WTC11 (cell line): ENCODE measurements around the gene FAM13C. TPM values are rescaled to one million over a fixed set of nuclear protein-coding genes. Genes with fewer than 3 reads are reported as not detected.
A peak's percentile ranks its signal among the peaks of the same experiment; 100 is the strongest.

Experiments used
- ATAC-seq: fragments of 200-7000 bp; cut with Tn5 transposase; 2 replicates; pipeline ENCODE4 v1.10.0; 2021; ENCODE audit warnings: mild to moderate bottlenecking, moderate library complexity
- CTCF ChIA-PET: fragments of 300-600 bp; sonication (Branson Sonifier 250); formaldehyde crosslinking; loops from one replicate; lab custom pipeline; 2021; ENCODE audit warnings: antibody characterized with exemption; lab: Charles Lee
- POLR2A ChIA-PET: fragments of 350-600 bp; sonication (Branson Sonifier 250); formaldehyde crosslinking; loops from one replicate; lab custom pipeline; 2021; ENCODE audit warnings: antibody characterized with exemption; lab: Charles Lee
- DNase-seq: peaks from one replicate; pipeline ENCODE4 v3.0.0; 2021; ENCODE audit warnings: low spot score
- H3K27ac Mint-ChIP-seq: 2 replicates; pipeline ENCODE4 v1.8.0; 2021; ENCODE audit warnings: mixed read lengths
- H3K27me3 Mint-ChIP-seq: 2 replicates; pipeline ENCODE4 v1.8.0; 2021; ENCODE audit warnings: low read depth, mild to moderate bottlenecking, moderate library complexity, mixed read lengths
- H3K36me3 Mint-ChIP-seq: 2 replicates; pipeline ENCODE4 v1.8.0; 2021; ENCODE audit warnings: mixed read lengths
- H3K4me1 Mint-ChIP-seq: 2 replicates; pipeline ENCODE4 v1.8.0; 2022; ENCODE audit warnings: mixed read lengths
- H3K4me3 Mint-ChIP-seq: 2 replicates; pipeline ENCODE4 v1.8.0; 2021; ENCODE audit warnings: mild to moderate bottlenecking, moderate library complexity, mixed read lengths
- H3K9me3 Mint-ChIP-seq: 2 replicates; pipeline ENCODE4 v1.8.0; 2021; ENCODE audit warnings: mixed read lengths
- ATF1 ChIP-seq: sonication (generic); formaldehyde crosslinking; IDR thresholded peaks from 2 replicates; pipeline ENCODE4 v1.8.1; 2023; ENCODE audit warnings: mild to moderate bottlenecking, moderate library complexity, missing genetic modification reagents
- ATF2 ChIP-seq: sonication (generic); formaldehyde crosslinking; IDR thresholded peaks from 2 replicates; pipeline ENCODE4 v1.8.1; 2022; ENCODE audit warnings: low read depth, missing genetic modification reagents, borderline replicate concordance
- CBFB ChIP-seq: sonication (generic); formaldehyde crosslinking; IDR thresholded peaks from 2 replicates; pipeline ENCODE4 v1.8.1; 2022; ENCODE audit warnings: mild to moderate bottlenecking, low read depth, missing genetic modification reagents
- EMX1 ChIP-seq: fragments of 250-450 bp; sonication (Bioruptor Pico); IDR thresholded peaks from 2 replicates; pipeline ENCODE4 v1.8.0; 2021; ENCODE audit warnings: mild to moderate bottlenecking
- FOXK1 ChIP-seq: sonication (generic); formaldehyde crosslinking; IDR thresholded peaks from 2 replicates; pipeline ENCODE4 v1.8.0; 2022; ENCODE audit warnings: mild to moderate bottlenecking, moderate library complexity, missing genetic modification reagents
- FOXP1 ChIP-seq: sonication (generic); formaldehyde crosslinking; IDR thresholded peaks from 2 replicates; pipeline ENCODE4 v1.8.0; 2022; ENCODE audit warnings: missing genetic modification reagents, mild to moderate bottlenecking, moderate library complexity, borderline replicate concordance
- HMGA2 ChIP-seq: fragments of 250-450 bp; sonication (Bioruptor Pico); IDR thresholded peaks from 2 replicates; pipeline ENCODE4 v1.4.0; 2021; ENCODE audit warnings: mild to moderate bottlenecking, moderate library complexity
- IRF1 ChIP-seq: sonication (generic); formaldehyde crosslinking; IDR thresholded peaks from 2 replicates; pipeline ENCODE4 v1.8.0; 2023; ENCODE audit warnings: missing genetic modification reagents
- IRF2 ChIP-seq: sonication (generic); formaldehyde crosslinking; IDR thresholded peaks from 2 replicates; pipeline ENCODE4 v1.8.0; 2022; ENCODE audit warnings: low read depth, missing genetic modification reagents, borderline replicate concordance
- JUN ChIP-seq: sonication (generic); formaldehyde crosslinking; IDR thresholded peaks from 2 replicates; pipeline ENCODE4 v1.8.0; 2023; ENCODE audit warnings: mild to moderate bottlenecking, missing genetic modification reagents
- KAT7 ChIP-seq: sonication (generic); formaldehyde crosslinking; IDR thresholded peaks from 2 replicates; pipeline ENCODE4 v1.8.1; 2023; ENCODE audit warnings: missing genetic modification reagents, mild to moderate bottlenecking, borderline replicate concordance
- MAX ChIP-seq: sonication (generic); formaldehyde crosslinking; IDR thresholded peaks from 2 replicates; pipeline ENCODE4 v1.8.0; 2022; ENCODE audit warnings: mild to moderate bottlenecking, missing genetic modification reagents
- MYBL2 ChIP-seq: sonication (generic); formaldehyde crosslinking; IDR thresholded peaks from 2 replicates; pipeline ENCODE4 v1.8.1; 2023; ENCODE audit warnings: mild to moderate bottlenecking, moderate library complexity, missing genetic modification reagents
- NFYB ChIP-seq: sonication (generic); formaldehyde crosslinking; conservative IDR thresholded peaks from 2 replicates; pipeline ENCODE4 v1.8.0; 2022; ENCODE audit warnings: low read depth, missing genetic modification reagents
- RELA ChIP-seq: sonication (generic); formaldehyde crosslinking; IDR thresholded peaks from 2 replicates; pipeline ENCODE4 v1.8.1; 2022; ENCODE audit warnings: missing genetic modification reagents, mild to moderate bottlenecking, borderline replicate concordance
- SMAD4 ChIP-seq: sonication (generic); formaldehyde crosslinking; IDR thresholded peaks from 2 replicates; pipeline ENCODE4 v1.8.0; 2022; ENCODE audit warnings: mild to moderate bottlenecking, missing genetic modification reagents
- SOX15 ChIP-seq: fragments of 250-450 bp; sonication (Bioruptor Pico); IDR thresholded peaks from 2 replicates; pipeline ENCODE4 v1.9.0; 2021; ENCODE audit warnings: mild to moderate bottlenecking
- SP1 ChIP-seq: sonication (generic); formaldehyde crosslinking; conservative IDR thresholded peaks from 2 replicates; pipeline ENCODE4 v1.8.1; 2022; ENCODE audit warnings: missing genetic modification reagents
- TEAD1 ChIP-seq: sonication (generic); formaldehyde crosslinking; IDR thresholded peaks from 2 replicates; pipeline ENCODE4 v1.8.0; 2022; ENCODE audit warnings: mild to moderate bottlenecking, missing genetic modification reagents
- ZNF263 ChIP-seq: sonication (generic); formaldehyde crosslinking; IDR thresholded peaks from 2 replicates; pipeline ENCODE4 v1.8.1; 2022; ENCODE audit warnings: low read depth, mild to moderate bottlenecking, moderate library complexity, missing genetic modification reagents
- ZNF423 ChIP-seq: fragments of 250-450 bp; sonication (Bioruptor Pico); IDR thresholded peaks from 2 replicates; pipeline ENCODE4 v2.1.2; 2022; ENCODE audit warnings: mild to moderate bottlenecking, moderate library complexity
- ZNF532 ChIP-seq: fragments of 250-450 bp; sonication (Bioruptor Pico); IDR thresholded peaks from 2 replicates; pipeline ENCODE4 v1.9.0; 2021; ENCODE audit warnings: mild to moderate bottlenecking, borderline replicate concordance
- ZNF671 ChIP-seq: fragments of 250-450 bp; sonication (Bioruptor Pico); IDR thresholded peaks from 2 replicates; pipeline ENCODE4 v1.8.0; 2021; ENCODE audit warnings: mild to moderate bottlenecking
- total RNA-seq: library from RNA; stranded (reverse); gene quantifications from 3 replicates; pipeline ENCODE4 v1.2.3, GENCODE V29; 2021
- TF ChIP-seq, protein P1 (sequence below): sonication (generic); formaldehyde crosslinking; IDR thresholded peaks from 2 replicates; pipeline ENCODE4 v1.8.1; 2023; ENCODE audit warnings: mild to moderate bottlenecking, missing genetic modification reagents, moderate library complexity
- TF ChIP-seq, protein P2 (sequence below): sonication (generic); formaldehyde crosslinking; IDR thresholded peaks from 2 replicates; pipeline ENCODE4 v1.8.1; 2022; ENCODE audit warnings: low read depth, mild to moderate bottlenecking, moderate library complexity, missing genetic modification reagents, borderline replicate concordance

Gene FAM13C
- total RNA-seq, 1 experiment from 2014 or later, result 1.5 TPM

- peaks cover 21% of the 10 kb centered on the region for H3K4me1 Mint-ChIP-seq
- ChIA-PET POLR2A (interaction anchor here (0.5 kb wide), 1 partner anchor 647 kb away, joined by 3 read pairs; no protein-coding TSS in a partner anchor), CTCF (interaction anchor here (3.2 kb wide), 1 partner anchor 189 kb away, joined by 10 read pairs; no protein-coding TSS in a partner anchor)
- H3K27me3 Mint-ChIP-seq, result no peaks in the 10 kb centered on the region
- DNase-seq, result no peak
- H3K27ac Mint-ChIP-seq, result no peak overlapping the region
- H3K9me3 Mint-ChIP-seq, result no peaks in the 10 kb centered on the region
- TF ChIP-seq JUN (no peak), FOXK1 (CRISPR knock-in tag) (no peak), MAX (CRISPR knock-in tag) (no peak), CBFB (CRISPR knock-in tag) (no peak), EMX1 (CRISPR knock-in tag) (no peak), SOX15 (CRISPR knock-in tag) (no peak), TEAD1 (no peak), SMAD4 (CRISPR knock-in tag) (no peak), MYBL2 (CRISPR knock-in tag) (no peak), SP1 (CRISPR knock-in tag) (no peak)
- TF ChIP-seq, protein P1, sequence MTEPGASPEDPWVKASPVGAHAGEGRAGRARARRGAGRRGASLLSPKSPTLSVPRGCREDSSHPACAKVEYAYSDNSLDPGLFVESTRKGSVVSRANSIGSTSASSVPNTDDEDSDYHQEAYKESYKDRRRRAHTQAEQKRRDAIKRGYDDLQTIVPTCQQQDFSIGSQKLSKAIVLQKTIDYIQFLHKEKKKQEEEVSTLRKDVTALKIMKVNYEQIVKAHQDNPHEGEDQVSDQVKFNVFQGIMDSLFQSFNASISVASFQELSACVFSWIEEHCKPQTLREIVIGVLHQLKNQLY (CRISPR knock-in tag), result no peak
- H3K4me3 Mint-ChIP-seq, result no peak overlapping the region
- no peaks in the 10 kb centered on the region for H3K36me3 Mint-ChIP-seq
- no peak for ATAC-seq
These were observed 28.7 kb upstream of the FAM13C start for GRCh38 chr10:59391060-59391459.

- Mint-ChIP-seq H3K9me3 (no peaks in the 10 kb centered on the region), H3K27me3 (no peaks in the 10 kb centered on the region), H3K4me3 (no peak overlapping the region), H3K36me3 (no peaks in the 10 kb centered on the region), H3K4me1 (peaks cover 18% of the 10 kb centered on the region), H3K27ac (no peak overlapping the region)
- no peak for TF ChIP-seq KAT7 (CRISPR knock-in tag)
- TF ChIP-seq JUN, result no peak
- TF ChIP-seq MYBL2 (CRISPR knock-in tag), result no peak
- no peak for TF ChIP-seq RELA (CRISPR knock-in tag)
- TF ChIP-seq ATF2 (CRISPR knock-in tag), result no peak
- no peak for TF ChIP-seq HMGA2
- TF ChIP-seq, protein P2, sequence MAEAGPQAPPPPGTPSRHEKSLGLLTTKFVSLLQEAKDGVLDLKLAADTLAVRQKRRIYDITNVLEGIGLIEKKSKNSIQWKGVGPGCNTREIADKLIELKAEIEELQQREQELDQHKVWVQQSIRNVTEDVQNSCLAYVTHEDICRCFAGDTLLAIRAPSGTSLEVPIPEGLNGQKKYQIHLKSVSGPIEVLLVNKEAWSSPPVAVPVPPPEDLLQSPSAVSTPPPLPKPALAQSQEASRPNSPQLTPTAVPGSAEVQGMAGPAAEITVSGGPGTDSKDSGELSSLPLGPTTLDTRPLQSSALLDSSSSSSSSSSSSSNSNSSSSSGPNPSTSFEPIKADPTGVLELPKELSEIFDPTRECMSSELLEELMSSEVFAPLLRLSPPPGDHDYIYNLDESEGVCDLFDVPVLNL (CRISPR knock-in tag), result no peak
- TF ChIP-seq ZNF423 (CRISPR knock-in tag), result no peak
- TF ChIP-seq NFYB, result no peak
- TF ChIP-seq IRF1 (CRISPR knock-in tag), result no peak
- no peak for TF ChIP-seq ZNF263
- no peak for TF ChIP-seq ZNF671 (CRISPR knock-in tag)
- TF ChIP-seq ATF1 (CRISPR knock-in tag), result no peak
- TF ChIP-seq ZNF532 (CRISPR knock-in tag), result no peak
- no peak for TF ChIP-seq IRF2 (CRISPR knock-in tag)
- no peak for TF ChIP-seq FOXP1
- DNase-seq, result no peak
- ATAC-seq, result peak; percentile 38; the same call in 1 of the 2 replicates
- POLR2A ChIA-PET, result interaction anchor here (1.1 kb wide), 1 partner anchor 26 kb away, joined by 3 read pairs; the partner anchor contains the start of gene FAM13C
- CTCF ChIA-PET, result interaction anchor here (3.2 kb wide), 1 partner anchor 192 kb away, joined by 10 read pairs; no protein-coding TSS in a partner anchor
These were observed 26.3 kb upstream of the FAM13C start for GRCh38 chr10:59388671-59388976.
